AG04450 (cell line): Measurements from ENCODE around the gene MOGAT2. TPM values are rescaled to one million over a fixed set of nuclear protein-coding genes. Genes with fewer than 3 reads are reported as not detected.

Source experiments
- CTCF ChIA-PET: fragments of 300-600, 350-600 bp; formaldehyde crosslinking; extraction: SDS; loops from one replicate; lab custom pipeline; 2022; ENCODE audit warnings: antibody characterized with exemption, inconsistent platforms; lab: Charles Lee
- POLR2A ChIA-PET: fragments of 350-600 bp; formaldehyde crosslinking; extraction: SDS; loops from one replicate; lab custom pipeline; 2021; ENCODE audit warnings: antibody characterized with exemption, inconsistent platforms; lab: Yijun Ruan, JAX
- DNase-seq: peaks from one replicate; pipeline ENCODE4 v3.0.0-alpha.2; 2011; ENCODE audit warnings: low read depth, low spot score
- H3K27ac ChIP-seq: one replicate; pipeline ENCODE4 v1.5.1; 2012; ENCODE audit warnings: low read depth, low read length, control low read depth
- H3K27me3 ChIP-seq: one replicate; pipeline ENCODE4 v1.6.0; 2012; ENCODE audit warnings: low read length; ENCODE audit not compliant: control insufficient read depth, insufficient read depth
- H3K4me3 ChIP-seq: 2 replicates; pipeline ENCODE4 v1.5.1; 2011; ENCODE audit warnings: mild to moderate bottlenecking, low read depth, low read length, control low read depth
- H3K9me3 ChIP-seq: 2 replicates; pipeline ENCODE4 v1.5.1; 2012; ENCODE audit warnings: low read length; ENCODE audit not compliant: control insufficient read depth, insufficient read depth
- CTCF ChIP-seq: IDR thresholded peaks from 2 replicates; pipeline ENCODE4 v1.5.1; 2011; ENCODE audit warnings: low read depth, low read length, control low read depth, inconsistent platforms
- polyA plus RNA-seq: library from polyadenylated mRNA; depleted of rRNA; stranded (reverse); fragments of >200 nt; gene quantifications from 2 replicates; pipeline ENCODE4 v1.2.3, GENCODE V29; 2011

Gene MOGAT2
- polyA plus RNA-seq, 1 experiment, result not detected

DNA sequence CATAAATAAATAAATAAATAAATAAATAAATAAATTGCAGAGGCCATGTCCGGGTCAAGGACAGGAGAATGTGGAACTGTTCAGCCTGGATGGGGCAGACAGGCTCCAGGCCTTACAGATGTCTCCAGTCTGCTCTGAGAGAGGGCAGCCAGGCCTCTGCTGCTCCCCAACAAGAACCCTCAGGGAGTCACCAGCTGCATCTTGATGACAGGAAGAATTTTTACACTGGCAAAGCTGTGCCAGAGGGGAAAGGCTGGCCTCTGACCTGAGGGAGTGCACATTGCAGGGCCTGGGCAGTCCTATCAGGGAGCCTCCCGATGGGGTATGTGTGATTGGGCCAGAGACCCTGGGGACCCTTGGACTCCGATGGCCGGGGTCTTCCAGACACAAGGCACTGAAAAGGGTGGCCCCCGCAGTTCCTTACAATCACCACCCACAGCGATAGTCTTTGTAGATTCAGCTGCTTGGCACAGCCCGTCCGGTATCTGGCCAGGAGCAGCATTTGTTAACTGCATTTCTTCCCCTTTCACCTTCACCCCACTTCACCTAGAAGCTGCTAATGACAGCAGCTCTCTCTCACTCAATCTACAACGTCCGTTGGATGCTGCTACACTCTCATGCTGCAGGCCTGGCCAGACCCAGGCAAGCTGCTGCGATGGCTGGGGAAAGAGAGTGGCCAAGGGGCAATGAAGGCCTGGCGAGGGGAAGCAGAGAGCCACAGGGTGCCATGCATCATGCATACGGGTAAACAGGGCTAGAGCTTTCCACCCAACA lies 8.1 kb downstream of the MOGAT2 start:
- no peak for DNase-seq
- TF ChIP-seq CTCF, result no peak

DNA sequence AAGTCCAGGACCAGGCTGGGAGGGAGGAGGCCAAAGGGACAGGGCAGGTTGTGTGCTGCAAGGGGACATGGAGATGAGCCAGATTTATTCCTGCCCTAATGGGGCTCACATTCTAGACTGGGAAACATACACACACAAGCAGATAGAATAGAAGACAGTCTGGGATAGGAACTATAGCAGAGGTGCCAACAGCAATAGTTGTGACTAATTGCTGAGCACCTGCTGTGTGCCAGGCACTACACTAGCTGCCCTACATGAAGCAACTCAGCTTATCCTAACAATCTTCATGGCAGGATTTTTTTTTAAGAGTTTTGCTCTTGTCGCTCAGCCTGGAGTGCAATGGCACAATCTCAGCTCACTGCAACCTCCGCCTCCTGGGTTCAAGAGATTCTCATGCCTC lies 11.4 kb downstream of the MOGAT2 start:
- Histone ChIP-seq H3K27ac (no peak overlapping the region), H3K4me3 (no peak overlapping the region), H3K27me3 (peaks cover 32% of the 10 kb centered on the region), H3K9me3 (no peaks in the 10 kb centered on the region)
- DNase-seq, result no peak
- POLR2A ChIA-PET, result no interaction called here
- CTCF ChIA-PET, result interaction anchor here (1.3 kb wide), 1 partner anchor 23 kb away, joined by 7 read pairs; no protein-coding TSS in a partner anchor
- TF ChIP-seq CTCF, result no peak

More for the DNA sequence above, 8.1 kb downstream of the MOGAT2 start:
- ChIA-PET CTCF (interaction anchor here (1.4 to 1.9 kb wide), 2 partner anchors 20 to 337 kb away, joined by 3 to 7 read pairs; no protein-coding TSS in a partner anchor), POLR2A (no interaction called here)
- Histone ChIP-seq H3K4me3 (no peak overlapping the region), H3K27me3 (peaks cover 13% of the 10 kb centered on the region), H3K27ac (no peak overlapping the region), H3K9me3 (no peaks in the 10 kb centered on the region)

- Histone ChIP-seq H3K9me3 (no peaks in the 10 kb centered on the region), H3K27me3 (peaks cover 46% of the 10 kb centered on the region), H3K27ac (no peak overlapping the region), H3K4me3 (no peak overlapping the region)
- TF ChIP-seq CTCF, result no peak
- ChIA-PET POLR2A (no interaction called here), CTCF (no interaction called here)
- DNase-seq, result no peak
Measured at GRCh38 chr11:75731095-75731494, 13.5 kb downstream of the MOGAT2 start.

DNA sequence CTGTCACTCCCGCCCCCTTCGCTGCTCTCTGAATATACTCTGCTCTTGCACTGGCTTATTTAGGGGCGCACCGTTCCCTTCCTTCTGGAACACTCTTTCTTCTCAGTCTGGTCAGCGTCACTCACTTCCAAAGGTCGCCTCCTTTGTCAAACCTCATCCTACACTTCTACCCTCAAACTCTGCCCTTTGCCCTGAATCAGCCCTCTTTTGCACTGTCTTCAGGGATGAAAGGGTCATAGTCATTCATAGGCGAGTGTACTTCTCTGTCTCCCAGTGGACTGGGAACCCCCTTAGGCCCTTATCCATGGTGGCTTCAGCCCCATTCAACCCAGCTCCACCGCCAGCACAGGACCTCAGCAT lies 15.4 kb downstream of the MOGAT2 start:
- H3K27me3 ChIP-seq, result peaks cover 43% of the 10 kb centered on the region
- no peak overlapping the region for H3K4me3 ChIP-seq
- DNase-seq, result no peak
- no peak overlapping the region for H3K27ac ChIP-seq
- no peaks in the 10 kb centered on the region for H3K9me3 ChIP-seq
- CTCF ChIA-PET, result no interaction called here
- POLR2A ChIA-PET, result no interaction called here
- TF ChIP-seq CTCF, result no peak

GRCh38 chr11:75733431-75734107 lies 15.9 kb downstream of the MOGAT2 start:
- DNase-seq, result no peak
- POLR2A ChIA-PET, result no interaction called here
- no peak overlapping the region for H3K4me3 ChIP-seq
- H3K9me3 ChIP-seq, result no peaks in the 10 kb centered on the region
- CTCF ChIA-PET, result no interaction called here
- H3K27me3 ChIP-seq, result peaks cover 43% of the 10 kb centered on the region
- H3K27ac ChIP-seq, result no peak overlapping the region
- TF ChIP-seq CTCF, result no peak
